GM21723 (cell line): ENCODE results near the gene FOXS1.
"Not testable (repeated sequence)": the region's sequence is repeated elsewhere in the genome, so short reads cannot be mapped to it uniquely, and the experiment has no call there.

Experiments used
- ATAC-seq: cut with Tn5 transposase; IDR thresholded peaks from one replicate; pipeline ENCODE4 v1.9.1; 2021; ENCODE audit warnings: mild to moderate bottlenecking, moderate library complexity; ENCODE audit not compliant: unreplicated experiment

The FOXS1 gene

DNA sequence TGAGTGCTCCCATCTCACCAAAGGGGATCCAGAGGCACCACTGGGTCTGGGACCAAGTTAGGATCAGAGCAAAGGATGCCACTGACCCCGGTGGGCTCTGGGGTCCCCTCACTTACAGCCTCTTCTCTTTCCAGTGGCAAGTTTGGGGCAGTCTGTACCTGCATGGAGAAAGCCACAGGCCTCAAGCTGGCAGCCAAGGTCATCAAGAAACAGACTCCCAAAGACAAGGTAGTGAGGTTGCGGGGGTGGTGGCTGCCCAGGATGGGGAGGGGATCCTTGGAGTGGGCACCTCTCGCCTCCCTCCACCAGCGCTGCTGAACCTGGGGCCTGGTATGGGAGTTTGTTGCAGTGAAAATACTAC is 21.3 kb downstream of the FOXS1 start:
- ATAC-seq: no peak

- ATAC-seq: no peak
Observed at GRCh38 chr20:31823360-31824124, 21.9 kb downstream of the FOXS1 start.

DNA sequence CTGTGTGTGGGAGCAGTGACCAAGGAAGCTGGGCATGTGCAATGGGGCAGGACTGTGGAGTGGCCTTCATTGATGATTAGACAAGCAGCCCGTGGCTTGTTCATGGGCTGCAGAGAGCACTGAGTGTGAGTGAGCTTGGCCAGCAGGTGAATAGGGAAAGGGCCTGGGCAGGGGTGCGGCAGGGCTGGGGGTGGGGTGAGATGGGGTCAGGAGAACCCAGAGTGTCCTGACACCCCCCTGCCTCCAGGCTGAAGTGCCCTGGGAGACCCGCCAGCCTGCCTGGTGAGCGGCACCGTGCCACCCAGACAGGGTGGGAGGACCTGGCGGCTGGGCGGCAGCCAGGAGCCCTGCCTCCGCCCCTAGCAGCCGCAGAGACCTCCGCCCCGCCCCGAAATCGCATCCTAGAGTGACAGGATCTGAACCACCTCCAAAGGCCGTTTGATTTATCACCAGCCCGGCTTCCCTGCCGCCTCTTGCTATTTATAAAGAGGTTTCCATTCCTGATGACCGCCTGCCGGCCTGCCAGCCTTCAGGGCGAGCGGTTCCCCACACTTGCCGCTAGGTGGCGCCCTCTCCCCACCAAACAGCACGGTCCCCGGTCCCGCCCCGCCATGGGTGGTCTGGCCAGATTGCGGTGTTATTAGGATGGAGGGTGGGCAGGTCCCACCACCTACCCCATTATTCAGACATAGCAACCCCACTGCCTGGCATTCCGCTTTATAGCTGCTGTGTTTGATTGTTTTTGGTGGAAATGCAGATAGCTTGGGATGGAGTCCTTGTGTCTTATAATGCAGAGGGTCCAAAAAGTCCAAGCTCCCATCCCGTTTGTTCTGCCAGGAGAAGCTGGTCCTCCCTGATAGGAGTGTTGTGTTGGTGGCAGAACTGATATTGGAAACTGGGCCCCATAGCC is 22.7 kb downstream of the FOXS1 start:
- no peak for ATAC-seq

DNA sequence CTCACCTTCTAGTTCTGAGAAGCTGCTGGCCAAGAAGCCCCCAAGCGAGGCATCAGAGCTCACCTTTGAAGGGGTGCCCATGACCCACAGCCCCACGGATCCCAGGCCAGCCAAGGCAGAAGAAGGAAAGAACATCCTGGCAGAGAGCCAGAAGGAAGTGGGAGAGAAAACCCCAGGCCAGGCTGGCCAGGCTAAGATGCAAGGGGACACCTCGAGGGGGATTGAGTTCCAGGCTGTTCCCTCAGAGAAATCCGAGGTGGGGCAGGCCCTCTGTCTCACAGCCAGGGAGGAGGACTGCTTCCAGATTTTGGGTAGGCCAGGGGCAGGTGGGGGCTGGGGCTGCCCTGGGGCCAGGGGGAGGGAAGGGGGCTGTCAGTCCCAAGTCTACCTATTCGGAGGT is 24.0 kb downstream of the FOXS1 start:
- ATAC-seq: no peak

- ATAC-seq: no peak
Observed at GRCh38 chr20:31820228-31820627, 25.2 kb downstream of the FOXS1 start.

DNA sequence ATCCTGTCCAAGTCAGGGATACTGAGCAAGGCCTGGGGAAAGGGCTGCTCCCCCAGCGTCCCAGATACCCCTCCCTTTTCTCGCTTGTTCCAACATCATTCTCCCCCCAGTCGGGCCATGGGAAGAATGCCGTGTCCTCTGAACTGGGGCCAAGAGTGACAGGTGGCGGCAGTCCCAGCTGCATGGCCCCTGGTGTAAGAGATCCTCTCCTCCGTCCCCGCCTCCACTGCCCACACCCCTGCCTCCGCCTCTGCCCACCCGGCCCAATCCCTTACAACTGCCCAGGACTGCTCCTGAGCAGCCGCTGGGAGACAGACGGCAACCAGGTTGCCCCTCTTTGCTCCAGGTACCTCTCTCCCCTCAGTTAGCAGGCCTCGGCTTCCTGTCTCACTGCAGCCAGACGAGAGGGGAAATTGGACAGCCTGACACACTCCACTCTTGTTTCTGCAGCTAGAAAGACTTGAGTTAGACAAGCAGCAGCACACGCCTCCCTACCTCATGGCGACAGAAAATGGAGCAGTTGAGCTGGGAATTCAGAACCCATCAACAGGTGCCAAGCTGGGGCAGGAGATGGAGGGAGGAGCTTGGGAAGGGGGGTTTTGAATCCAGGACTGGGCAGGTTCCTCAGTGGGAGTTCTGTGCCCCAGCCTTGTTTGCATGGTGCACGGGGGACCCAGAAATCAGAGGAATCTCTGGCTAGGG is 26.2 kb downstream of the FOXS1 start, which contains the start of gene MYLK2:
TSS of gene MYLK2 (plus strand) at position 274 of the 702 bp plus-strand sequence. CDS start at position 499, 225 bp downstream.
- no peak for ATAC-seq

- ATAC-seq: no peak
Observed at GRCh38 chr20:31818376-31818908, 27.0 kb downstream of the FOXS1 start.

DNA sequence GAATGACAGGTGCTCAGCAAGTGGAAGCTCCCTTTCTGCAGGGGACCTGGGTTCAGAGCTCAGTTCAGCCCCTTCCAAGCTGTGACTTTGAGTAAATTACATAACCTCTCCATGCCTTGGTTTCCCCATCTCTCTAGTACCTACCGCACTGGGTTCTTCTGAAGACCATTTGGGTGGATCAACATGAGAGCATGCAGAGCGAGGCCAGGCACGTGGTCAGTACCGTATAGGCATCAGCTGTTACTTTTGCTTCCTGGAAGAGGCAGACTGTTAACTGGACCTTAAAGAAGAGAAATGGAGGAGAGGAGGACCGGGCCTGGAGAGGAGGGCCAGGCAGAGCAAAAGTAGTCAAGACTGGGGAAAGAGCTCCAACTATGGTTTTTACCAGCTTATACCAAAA is 27.9 kb downstream of the FOXS1 start:
- no peak for ATAC-seq

DNA sequence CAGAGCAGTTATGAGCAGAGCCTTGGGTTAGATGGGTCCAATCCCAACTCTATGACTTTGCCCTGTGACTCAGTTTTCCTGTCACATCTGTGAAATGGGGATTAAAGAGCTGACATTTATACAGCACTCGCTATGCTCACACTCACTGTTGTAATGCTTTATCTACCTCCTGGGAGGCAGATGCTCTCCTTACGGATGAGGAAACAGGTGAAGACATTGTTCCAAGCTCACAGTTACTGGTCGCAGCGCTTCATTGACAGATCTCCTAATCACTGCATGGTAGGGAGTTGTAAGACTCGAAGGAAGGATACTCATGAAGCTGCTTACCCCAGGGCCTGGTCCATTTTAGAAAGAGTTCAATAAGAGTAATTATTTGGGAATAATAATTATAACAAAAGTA is 29.2 kb downstream of the FOXS1 start:
- no peak for ATAC-seq

DNA sequence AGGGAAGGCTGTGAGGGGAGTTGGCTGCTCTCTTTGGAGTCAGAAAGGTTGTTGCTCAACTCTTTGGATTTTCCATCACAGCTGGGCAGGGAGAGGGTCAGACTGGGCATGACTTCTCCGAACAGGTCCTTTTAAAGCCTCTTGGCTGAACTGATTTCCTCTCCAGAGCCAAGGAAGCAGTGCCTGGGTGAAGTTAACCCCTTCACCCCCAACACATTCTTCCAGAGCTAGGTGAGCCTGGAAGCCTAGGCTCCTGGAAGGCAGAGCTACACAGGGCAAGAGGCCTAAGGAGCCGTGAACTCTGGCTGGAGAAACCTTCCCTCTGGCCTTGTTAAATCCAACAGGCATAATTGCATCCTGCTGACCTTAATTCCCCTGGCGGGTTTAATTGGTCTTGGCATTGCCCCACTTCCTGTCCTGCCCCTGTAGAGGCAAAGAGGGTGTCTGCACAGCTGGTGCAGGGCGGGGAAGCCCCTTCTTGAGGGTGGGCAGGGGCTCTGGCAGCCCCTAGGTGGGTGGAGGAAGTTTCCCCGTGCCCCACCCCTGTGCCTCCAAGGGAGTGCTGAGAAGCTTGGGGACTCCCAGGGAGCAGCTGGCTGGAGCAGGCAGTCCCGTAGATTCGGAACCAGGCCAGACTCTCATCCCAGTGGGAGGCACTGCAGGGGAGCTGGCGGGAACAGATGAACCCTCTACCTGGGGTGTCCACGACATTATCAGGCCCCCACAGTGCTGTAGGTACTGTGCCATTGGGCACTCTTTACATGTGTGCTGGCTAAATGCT is 29.8 kb downstream of the FOXS1 start:
- no peak for ATAC-seq

- not testable (repeated sequence) for ATAC-seq
Observed at GRCh38 chr20:31814142-31814541, 31.3 kb downstream of the FOXS1 start.

DNA sequence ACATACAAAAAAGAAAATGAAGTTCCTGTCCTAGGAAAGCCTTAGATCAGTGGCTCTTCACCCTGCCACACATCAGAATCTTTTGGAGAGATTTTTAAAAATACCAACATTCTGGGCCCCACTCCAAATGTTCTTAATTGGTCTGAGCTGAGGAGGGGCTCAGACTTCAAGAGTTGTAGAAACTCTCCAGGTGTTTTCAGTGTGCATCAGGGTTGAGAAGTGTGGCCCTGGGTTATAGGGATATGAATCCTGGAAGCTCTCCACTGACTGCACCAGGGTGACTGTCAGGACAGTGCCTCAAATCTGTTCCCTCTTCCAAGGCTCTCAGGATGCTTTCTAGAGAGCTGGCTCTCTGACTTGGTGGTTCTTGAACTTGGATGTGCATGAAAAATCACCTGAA is 31.8 kb downstream of the FOXS1 start:
- no peak for ATAC-seq

- ATAC-seq: no peak
Observed at GRCh38 chr20:31811796-31812728, 33.3 kb downstream of the FOXS1 start.

GRCh38 chr20:31811198-31811597 is 34.2 kb downstream of the FOXS1 start:
- no peak for ATAC-seq

- ATAC-seq: no peak
Observed at GRCh38 chr20:31809661-31810060, 35.7 kb downstream of the FOXS1 start.

DNA sequence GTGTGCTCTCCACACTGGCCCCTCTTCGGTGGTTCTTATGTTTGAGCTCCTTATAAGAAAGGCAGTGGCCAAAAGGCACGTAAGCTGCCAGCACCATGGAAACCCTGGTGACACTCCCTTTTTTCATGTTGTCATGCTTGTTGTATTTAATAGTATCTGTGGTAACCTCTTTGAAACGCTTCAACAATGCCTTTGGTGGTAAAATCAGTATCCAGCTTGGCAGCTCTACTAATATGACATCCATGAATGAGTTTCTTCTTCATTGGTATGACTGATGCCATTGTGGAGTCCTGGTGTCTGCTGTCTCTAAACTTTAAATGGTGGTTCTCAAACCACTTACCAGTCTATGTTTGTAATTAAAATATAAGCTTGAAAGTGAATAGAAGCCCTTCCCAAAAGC is 36.9 kb downstream of the FOXS1 start:
- ATAC-seq: no peak

- no peak for ATAC-seq
Observed at GRCh38 chr20:31806564-31807355, 38.6 kb downstream of the FOXS1 start.

GRCh38 chr20:31803552-31804291 is 41.7 kb downstream of the FOXS1 start:
- ATAC-seq: no peak
